ENCODE results near the gene SLC6A8.

Gene SLC6A8

DNA sequence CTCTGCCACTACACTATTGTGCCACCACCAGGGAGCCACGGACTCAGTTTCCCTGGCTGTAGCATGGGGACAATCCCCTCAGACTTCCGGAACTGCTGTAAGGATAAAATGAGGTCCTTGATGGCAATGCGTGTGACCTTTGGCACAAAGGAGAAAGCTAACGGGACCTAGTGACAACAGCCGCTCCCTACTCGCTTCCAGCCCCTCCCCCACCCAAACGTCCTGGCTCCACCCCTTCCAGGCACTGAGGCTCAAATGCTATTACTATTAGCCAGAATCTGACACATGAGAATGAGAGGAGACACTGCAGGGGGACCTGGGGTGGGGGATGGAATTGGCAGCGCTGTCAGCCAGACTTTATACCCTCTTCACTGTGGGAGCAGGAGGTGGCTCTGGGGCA, 46.1 kb upstream of the SLC6A8 start:
- Histone ChIP-seq H3K4me1 (ENCODE audit: insufficient read depth, low read length) (peaks cover 6% of the 10 kb centered on the region), H3K9ac (ENCODE audit: low read depth, low read length) (no peak overlapping the region), H3K27ac (ENCODE audit: low read length) (no peak overlapping the region), H3K36me3 (ENCODE audit: insufficient read depth, low read length) (no peaks in the 10 kb centered on the region), H3K79me2 (ENCODE audit: insufficient read depth, low read length) (no peaks in the 10 kb centered on the region), H3K4me2 (ENCODE audit: insufficient read depth, low read length) (peak overlapping the region; percentile 47; the same call in 1 of the 2 replicates), H3K27me3 (ENCODE audit: insufficient read depth, low read length, poor library complexity) (no peaks in the 10 kb centered on the region), H3K9me3 (ENCODE audit: insufficient read depth, low read length, severe bottlenecking) (no peaks in the 10 kb centered on the region), H2AFZ (ENCODE audit: low read depth, low read length) (no peak overlapping the region), H4K20me1 (ENCODE audit: insufficient read depth, low read length) (no peaks in the 10 kb centered on the region), H3K4me3 (ENCODE audit: low read depth in 1 of 2, low read length in 2 of 2) (no peak overlapping the region)
- no peak for DNase-seq
- TF ChIP-seq EZH2 (IDR thresholded peaks at IDR 0.05; ENCODE audit: borderline replicate concordance, low read depth, low read length, severe bottlenecking): no peak
- TF ChIP-seq, protein P1, sequence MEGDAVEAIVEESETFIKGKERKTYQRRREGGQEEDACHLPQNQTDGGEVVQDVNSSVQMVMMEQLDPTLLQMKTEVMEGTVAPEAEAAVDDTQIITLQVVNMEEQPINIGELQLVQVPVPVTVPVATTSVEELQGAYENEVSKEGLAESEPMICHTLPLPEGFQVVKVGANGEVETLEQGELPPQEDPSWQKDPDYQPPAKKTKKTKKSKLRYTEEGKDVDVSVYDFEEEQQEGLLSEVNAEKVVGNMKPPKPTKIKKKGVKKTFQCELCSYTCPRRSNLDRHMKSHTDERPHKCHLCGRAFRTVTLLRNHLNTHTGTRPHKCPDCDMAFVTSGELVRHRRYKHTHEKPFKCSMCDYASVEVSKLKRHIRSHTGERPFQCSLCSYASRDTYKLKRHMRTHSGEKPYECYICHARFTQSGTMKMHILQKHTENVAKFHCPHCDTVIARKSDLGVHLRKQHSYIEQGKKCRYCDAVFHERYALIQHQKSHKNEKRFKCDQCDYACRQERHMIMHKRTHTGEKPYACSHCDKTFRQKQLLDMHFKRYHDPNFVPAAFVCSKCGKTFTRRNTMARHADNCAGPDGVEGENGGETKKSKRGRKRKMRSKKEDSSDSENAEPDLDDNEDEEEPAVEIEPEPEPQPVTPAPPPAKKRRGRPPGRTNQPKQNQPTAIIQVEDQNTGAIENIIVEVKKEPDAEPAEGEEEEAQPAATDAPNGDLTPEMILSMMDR (IDR thresholded peaks at IDR 0.05; ENCODE audit: borderline replicate concordance, extremely low read depth, low read length, poor library complexity, severe bottlenecking): no peak
- ATAC-seq (ENCODE audit: insufficient read depth, low read depth): peak; percentile 15; the same call in 1 of the 3 replicates

GRCh38 chrX:153642051-153642654, 45.6 kb upstream of the SLC6A8 start:
- Histone ChIP-seq H3K4me2 (ENCODE audit: insufficient read depth, low read length) (peak overlapping the region; percentile 47; the same call in 1 of the 2 replicates), H3K9me3 (ENCODE audit: insufficient read depth, low read length, severe bottlenecking) (no peaks in the 10 kb centered on the region), H3K4me3 (ENCODE audit: low read depth in 1 of 2, low read length in 2 of 2) (no peak overlapping the region), H2AFZ (ENCODE audit: low read depth, low read length) (no peak overlapping the region), H4K20me1 (ENCODE audit: insufficient read depth, low read length) (no peaks in the 10 kb centered on the region), H3K27me3 (ENCODE audit: insufficient read depth, low read length, poor library complexity) (no peaks in the 10 kb centered on the region), H3K36me3 (ENCODE audit: insufficient read depth, low read length) (no peaks in the 10 kb centered on the region), H3K9ac (ENCODE audit: low read depth, low read length) (no peak overlapping the region), H3K27ac (ENCODE audit: low read length) (no peak overlapping the region), H3K4me1 (ENCODE audit: insufficient read depth, low read length) (peaks cover 6% of the 10 kb centered on the region), H3K79me2 (ENCODE audit: insufficient read depth, low read length) (no peaks in the 10 kb centered on the region)
- no peak for TF ChIP-seq EZH2 (IDR thresholded peaks at IDR 0.05; ENCODE audit: borderline replicate concordance, low read depth, low read length, severe bottlenecking)
- TF ChIP-seq, protein P1 (IDR thresholded peaks at IDR 0.05; ENCODE audit: borderline replicate concordance, extremely low read depth, low read length, poor library complexity, severe bottlenecking): no peak
- DNase-seq (peak; percentile 47), ATAC-seq (ENCODE audit: insufficient read depth, low read depth) (peak; percentile 81)

GRCh38 chrX:153642655-153643430, 44.9 kb upstream of the SLC6A8 start:
- no peak overlapping the region; a peak in 1 of 4 replicates for H3K4me3 ChIP-seq (ENCODE audit: low read depth in 1 of 2, low read length in 2 of 2)
- peak overlapping the region; percentile 47; the same call in 1 of the 2 replicates for H3K4me2 ChIP-seq (ENCODE audit: insufficient read depth, low read length)
- no peaks in the 10 kb centered on the region for H3K79me2 ChIP-seq (ENCODE audit: insufficient read depth, low read length)
- H3K4me1 ChIP-seq (ENCODE audit: insufficient read depth, low read length): peaks cover 6% of the 10 kb centered on the region
- ATAC-seq (ENCODE audit: insufficient read depth, low read depth) (no peak), DNase-seq (no peak)
- no peak overlapping the region for H2AFZ ChIP-seq (ENCODE audit: low read depth, low read length)
- no peaks in the 10 kb centered on the region for H4K20me1 ChIP-seq (ENCODE audit: insufficient read depth, low read length)
- H3K27me3 ChIP-seq (ENCODE audit: insufficient read depth, low read length, poor library complexity): no peaks in the 10 kb centered on the region
- H3K9ac ChIP-seq (ENCODE audit: low read depth, low read length): no peak overlapping the region
- H3K27ac ChIP-seq (ENCODE audit: low read length): no peak overlapping the region
- TF ChIP-seq EZH2 (IDR thresholded peaks at IDR 0.05; ENCODE audit: borderline replicate concordance, low read depth, low read length, severe bottlenecking): no peak
- TF ChIP-seq, protein P1 (IDR thresholded peaks at IDR 0.05; ENCODE audit: borderline replicate concordance, extremely low read depth, low read length, poor library complexity, severe bottlenecking): no peak
- no peaks in the 10 kb centered on the region for H3K9me3 ChIP-seq (ENCODE audit: insufficient read depth, low read length, severe bottlenecking)
- H3K36me3 ChIP-seq (ENCODE audit: insufficient read depth, low read length): no peaks in the 10 kb centered on the region

Data from DND-41 (cell line).